Measurements from ENCODE around the gene SUPT20HL2. TPM values are rescaled to one million over a fixed set of nuclear protein-coding genes. Genes with fewer than 3 reads are reported as not detected.
"Not testable (repeated sequence)": the region's sequence is repeated elsewhere in the genome, so short reads cannot be mapped to it uniquely, and the experiment has no call there.

The SUPT20HL2 gene
- total RNA-seq, 1 experiment from 2014 or later: not detected

- DNase-seq (ENCODE audit: extremely low read depth, low read depth): not testable (repeated sequence)
Measured at GRCh38 chrX:24310916-24311315, 3.0 kb downstream of the SUPT20HL2 start.

GRCh38 chrX:24309580-24310374, 4.1 kb downstream of the SUPT20HL2 start:
- not testable (repeated sequence) for DNase-seq (ENCODE audit: extremely low read depth, low read depth)

- not testable (repeated sequence) for DNase-seq (ENCODE audit: extremely low read depth, low read depth)
Measured at GRCh38 chrX:24308803-24309202, 5.1 kb downstream of the SUPT20HL2 start.

- DNase-seq (ENCODE audit: extremely low read depth, low read depth): no peak
Measured at GRCh38 chrX:24306440-24306839, 7.4 kb downstream of the SUPT20HL2 start.

GRCh38 chrX:24305905-24306304, 8.0 kb downstream of the SUPT20HL2 start:
- DNase-seq (ENCODE audit: extremely low read depth, low read depth): no peak

- DNase-seq (ENCODE audit: extremely low read depth, low read depth): no peak
Measured at GRCh38 chrX:24301806-24302205, 12.1 kb downstream of the SUPT20HL2 start.

GRCh38 chrX:24301060-24301459, 12.8 kb downstream of the SUPT20HL2 start:
- no peak for DNase-seq (ENCODE audit: extremely low read depth, low read depth)

GRCh38 chrX:24298191-24298590, 15.7 kb downstream of the SUPT20HL2 start:
- peak; percentile 19 for DNase-seq (ENCODE audit: extremely low read depth, low read depth)

- peak; percentile 33 for DNase-seq (ENCODE audit: extremely low read depth, low read depth)
Measured at GRCh38 chrX:24294619-24295018, 19.2 kb downstream of the SUPT20HL2 start.

GRCh38 chrX:24293412-24293811, 20.5 kb downstream of the SUPT20HL2 start:
- no peak for DNase-seq (ENCODE audit: extremely low read depth, low read depth)

- no peak for DNase-seq (ENCODE audit: extremely low read depth, low read depth)
Measured at GRCh38 chrX:24292353-24292752, 21.5 kb downstream of the SUPT20HL2 start.

- DNase-seq (ENCODE audit: extremely low read depth, low read depth): no peak
Measured at GRCh38 chrX:24285082-24285481, 28.8 kb downstream of the SUPT20HL2 start.

- no peak for DNase-seq (ENCODE audit: extremely low read depth, low read depth)
Measured at GRCh38 chrX:24283127-24283794, 30.6 kb downstream of the SUPT20HL2 start.

- no peak for DNase-seq (ENCODE audit: extremely low read depth, low read depth)
Measured at GRCh38 chrX:24282381-24283126, 31.3 kb downstream of the SUPT20HL2 start.

- DNase-seq (ENCODE audit: extremely low read depth, low read depth): no peak
Measured at GRCh38 chrX:24277405-24277804, 36.5 kb downstream of the SUPT20HL2 start.

GRCh38 chrX:24276015-24276414, 37.9 kb downstream of the SUPT20HL2 start:
- no peak for DNase-seq (ENCODE audit: extremely low read depth, low read depth)

GRCh38 chrX:24271262-24271661, 42.6 kb downstream of the SUPT20HL2 start:
- DNase-seq (ENCODE audit: extremely low read depth, low read depth): no peak

- DNase-seq (ENCODE audit: extremely low read depth, low read depth): no peak
Measured at GRCh38 chrX:24268786-24269185, 45.1 kb downstream of the SUPT20HL2 start.

- peak; percentile 79 for DNase-seq (ENCODE audit: extremely low read depth, low read depth)
Measured at GRCh38 chrX:24266996-24267395, 46.9 kb downstream of the SUPT20HL2 start.

GRCh38 chrX:24264383-24264782, 49.5 kb downstream of the SUPT20HL2 start:
- DNase-seq (ENCODE audit: extremely low read depth, low read depth): no peak

- DNase-seq (ENCODE audit: extremely low read depth, low read depth): no peak
Measured at GRCh38 chrX:24262309-24262708, 51.6 kb downstream of the SUPT20HL2 start.

Data from NCI-H460 (cell line).